NCI-H2196 treated with DMSO at 0.1 percent for 48 hours (cell line): ENCODE measurements around the gene FZD7.

Experiments
- DNase-seq: peaks from one replicate; lab custom pipeline; 2025; ENCODE audit not compliant: unreplicated experiment; lab: John Stamatoyannopoulos, UW

Gene FZD7

DNA sequence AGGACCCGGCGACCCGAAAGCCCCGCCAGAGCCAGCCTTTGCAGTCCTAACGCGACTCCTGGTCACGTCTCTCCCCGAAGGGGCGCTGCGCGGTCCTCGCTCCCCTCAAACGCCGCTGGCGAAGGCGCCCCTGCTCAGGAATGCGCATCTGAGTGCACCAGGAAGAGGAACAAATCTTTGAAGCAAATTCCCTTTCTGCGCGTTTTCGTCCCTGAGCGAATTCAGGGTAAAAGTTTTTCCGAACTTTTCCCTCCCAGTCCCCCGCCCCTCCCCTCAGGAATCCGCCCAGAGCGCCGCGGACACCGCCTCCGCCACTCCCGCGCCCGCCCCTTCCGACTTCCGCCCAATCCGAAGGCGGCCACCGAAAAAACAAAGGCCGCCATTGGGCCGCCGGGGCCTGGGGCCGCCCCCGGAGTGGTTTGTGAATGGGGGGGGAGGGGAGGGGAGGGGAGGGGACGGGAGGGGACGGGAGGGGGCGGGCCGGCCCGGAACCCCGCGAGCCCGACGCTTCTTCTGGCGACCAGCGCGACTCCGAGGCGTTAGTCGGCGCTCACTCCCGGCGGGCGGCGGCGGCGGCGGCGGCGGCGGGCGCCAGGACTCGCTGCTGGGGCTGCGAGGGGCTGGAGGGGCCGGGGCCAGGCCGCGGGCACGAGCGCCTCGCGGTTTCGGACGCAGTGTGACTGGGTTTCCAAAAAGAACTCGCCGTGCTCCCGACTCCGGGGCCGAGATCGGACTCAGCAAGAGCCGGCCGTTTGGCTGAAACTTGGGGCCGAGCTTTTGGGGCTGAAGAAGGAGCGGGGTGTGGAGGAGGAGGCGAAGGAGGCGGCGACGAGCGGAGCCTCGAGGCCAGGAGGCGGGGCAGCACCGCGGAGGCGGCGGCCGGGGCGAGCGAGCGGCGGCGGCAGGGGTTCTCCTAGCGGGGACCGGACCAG, at the start of gene FZD7:
Gene FZD7, plus strand, starts transcription at position 539 of the 932 bp plus-strand sequence. CDS start 793 bp downstream, outside the sequence.
- peak; percentile 59 for DNase-seq

DNA sequence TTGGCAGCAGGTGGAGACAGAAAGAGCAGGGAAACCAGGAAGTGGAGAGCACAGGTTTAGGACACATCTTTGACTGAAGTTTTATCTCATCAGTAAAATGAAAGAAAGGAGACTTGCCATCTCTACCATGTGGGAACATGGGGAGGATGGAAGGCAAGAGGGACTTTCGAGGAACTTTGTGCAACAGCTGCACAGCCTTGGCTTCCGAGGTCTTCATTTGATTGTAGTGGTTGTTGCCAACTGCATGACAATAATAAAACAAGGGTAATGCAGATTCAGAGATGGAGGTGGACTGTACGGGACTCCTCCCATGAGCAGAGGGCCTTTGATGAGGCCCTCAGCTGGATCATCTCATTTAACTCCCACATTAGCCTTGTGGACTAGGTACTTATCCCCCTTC, 49.3 kb upstream of the FZD7 start:
- no peak for DNase-seq

DNA sequence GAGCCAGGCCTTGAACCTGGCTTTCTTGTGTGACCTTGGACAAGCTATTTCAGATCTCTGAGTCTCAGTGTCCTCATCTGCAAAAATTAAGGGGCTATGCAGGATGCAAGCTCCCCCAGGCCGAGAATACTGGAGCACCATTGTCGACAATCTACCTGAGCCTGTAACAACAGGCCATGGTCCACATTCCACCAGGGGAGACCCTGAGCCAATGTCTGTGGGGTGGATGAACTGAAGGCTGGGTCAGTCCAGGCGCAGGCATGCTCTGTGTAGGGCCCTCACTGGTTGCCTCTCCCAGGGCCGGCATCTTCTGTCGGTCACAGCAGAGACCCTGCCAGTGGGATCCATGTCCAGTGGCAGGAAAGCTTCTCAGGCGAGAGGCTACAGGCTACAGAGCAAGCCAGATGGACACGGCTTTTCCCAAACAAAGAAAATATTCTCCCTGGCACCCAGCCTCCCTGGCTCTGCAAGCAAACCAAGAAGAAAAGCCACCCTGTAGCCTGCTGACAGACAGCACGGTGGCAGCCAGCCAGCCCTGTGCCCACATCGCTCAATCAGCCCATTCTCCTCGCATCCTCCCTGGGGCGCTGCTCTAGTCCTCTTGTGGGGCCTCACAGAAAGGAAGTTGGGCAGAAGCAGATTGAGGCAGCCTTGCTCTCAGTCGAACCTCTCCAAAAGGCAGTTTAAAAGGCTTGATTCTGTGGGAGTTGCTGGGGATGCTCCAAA, 48.7 kb upstream of the FZD7 start:
- no peak for DNase-seq

DNA sequence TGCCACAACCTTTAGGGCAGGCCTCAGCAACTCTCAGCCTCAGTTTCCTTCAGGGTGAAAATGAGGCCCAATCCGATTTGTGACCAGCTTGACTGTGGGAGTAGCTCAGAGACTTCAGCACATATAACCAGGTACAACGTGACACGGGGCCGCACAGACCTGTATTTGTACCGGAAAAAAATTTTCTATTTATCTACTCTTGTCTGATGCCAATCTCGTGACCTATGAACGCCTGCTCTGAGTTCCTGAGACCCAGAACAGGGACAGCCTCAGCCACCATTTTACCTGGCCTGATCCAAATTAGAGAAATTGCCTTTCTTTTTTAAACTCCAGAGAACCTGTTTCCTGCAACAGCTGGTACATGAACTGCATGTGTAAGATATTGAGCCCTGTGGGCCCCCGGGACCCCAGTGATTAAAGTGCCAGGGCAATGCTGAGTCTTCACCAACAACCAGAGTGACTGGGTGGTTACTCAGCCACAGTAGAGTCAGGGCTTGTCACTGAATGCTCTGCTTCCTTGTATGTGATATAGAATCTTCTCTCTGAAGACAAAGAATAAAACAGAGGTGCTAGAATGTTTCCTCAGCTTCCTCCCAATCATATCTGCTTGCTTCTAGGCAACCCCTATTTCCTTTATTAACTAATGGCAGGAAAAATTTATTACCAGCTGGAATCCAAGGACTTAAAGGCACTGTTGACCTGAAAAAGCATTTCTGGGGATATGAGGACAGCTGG, 47.8 kb upstream of the FZD7 start:
- DNase-seq, result no peak

DNA sequence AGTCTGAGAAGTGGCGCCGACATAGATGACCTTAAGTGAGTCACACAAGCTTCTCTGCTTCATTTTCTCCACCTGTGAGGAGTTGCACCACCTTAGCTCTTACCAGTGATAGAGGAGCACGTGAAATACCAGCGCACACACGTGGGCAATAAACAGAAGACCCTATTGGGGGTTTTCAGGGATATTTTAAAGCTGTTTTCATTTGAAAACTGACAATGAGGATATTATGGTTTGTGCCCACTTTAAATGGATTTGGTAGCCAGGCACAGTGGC, 47.3 kb upstream of the FZD7 start:
- no peak for DNase-seq

DNA sequence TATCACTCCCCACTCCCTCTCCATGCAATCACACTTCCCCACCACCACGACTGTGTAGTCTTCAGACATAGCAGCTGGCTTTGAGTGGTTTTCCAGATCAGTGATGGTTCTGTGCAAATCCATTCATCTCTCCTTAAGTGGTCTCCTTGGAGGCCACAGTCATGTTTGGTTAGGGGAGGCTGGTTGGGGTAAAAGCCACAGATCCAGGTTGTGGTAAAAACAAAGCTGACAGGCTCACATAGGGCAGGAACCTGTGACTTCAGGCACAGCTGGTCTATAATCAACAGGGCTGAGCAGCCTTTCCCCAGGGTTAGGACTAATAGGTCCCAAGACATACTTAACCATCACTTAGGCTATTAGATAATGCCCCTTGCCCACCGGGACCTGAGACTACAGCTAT, 46.2 kb upstream of the FZD7 start:
- DNase-seq, result no peak

DNA sequence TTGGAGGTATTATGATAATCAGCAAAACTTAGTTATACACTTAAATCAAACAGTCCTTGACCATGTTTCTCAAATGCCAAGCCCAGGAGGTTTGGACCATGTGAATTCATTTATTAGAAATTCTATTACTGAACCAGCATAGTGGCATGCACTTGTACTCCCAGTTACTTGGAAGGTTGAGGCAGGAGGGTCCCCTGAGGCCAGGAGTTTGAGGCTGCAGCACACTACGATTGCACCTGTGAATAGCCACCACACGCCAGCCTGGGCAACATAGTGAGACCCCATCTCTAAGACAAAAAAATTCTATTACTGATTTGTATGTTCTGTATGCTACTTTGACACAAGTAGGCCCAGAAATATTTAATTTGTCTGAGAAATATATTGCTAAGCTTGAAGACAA, 43.6 kb upstream of the FZD7 start:
- no peak for DNase-seq

DNA sequence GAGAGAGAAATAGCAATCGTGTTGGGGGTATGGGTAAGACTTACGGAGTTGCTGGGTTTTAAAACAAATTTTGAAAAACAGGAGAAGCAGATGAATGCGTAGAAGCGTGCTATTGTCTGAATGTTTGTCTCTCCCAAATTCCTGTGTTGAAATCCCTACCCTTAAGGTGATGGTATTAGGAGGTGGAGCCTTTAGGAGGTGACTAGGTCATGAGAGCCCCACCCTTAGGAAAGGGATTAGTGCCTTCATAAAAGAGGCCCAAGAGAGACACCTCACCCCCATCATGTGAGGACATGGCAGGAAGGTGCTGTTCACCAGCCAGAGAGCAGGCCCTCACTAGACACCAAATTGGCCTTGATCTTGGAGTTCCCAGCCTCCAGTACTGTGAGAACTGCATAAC, 40.7 kb upstream of the FZD7 start:
- no peak for DNase-seq

DNA sequence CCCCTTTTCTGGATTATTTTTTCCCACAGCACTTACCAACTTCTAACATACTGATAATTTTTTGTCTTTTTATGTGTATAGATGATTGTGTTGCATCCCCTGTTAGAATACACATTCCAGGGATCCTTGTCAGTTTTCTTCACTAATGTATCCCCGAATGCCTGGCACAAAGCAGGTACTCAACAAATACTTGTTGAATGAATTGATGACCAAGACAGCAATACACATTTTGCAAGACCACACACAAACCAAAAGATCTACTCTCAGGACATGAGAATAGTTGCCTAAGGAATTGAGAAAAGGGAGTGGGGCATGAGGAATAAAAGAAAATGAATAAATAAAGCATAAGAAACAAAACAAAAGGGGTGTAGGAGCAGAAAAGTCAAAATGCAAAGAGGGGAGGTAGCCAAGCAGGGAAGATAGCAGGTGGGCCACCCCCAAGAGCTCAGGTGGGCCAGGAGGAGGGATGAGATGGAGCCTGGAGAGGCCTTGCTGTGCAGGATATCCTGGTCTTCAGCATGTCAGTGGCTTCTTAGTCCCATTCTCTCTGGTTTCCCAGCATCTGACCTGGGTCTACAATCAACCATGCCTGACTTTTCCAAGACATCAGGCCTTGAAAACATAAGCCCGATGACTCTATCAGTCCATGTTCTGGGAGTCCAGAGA, 38.5 kb upstream of the FZD7 start:
- no peak for DNase-seq

DNA sequence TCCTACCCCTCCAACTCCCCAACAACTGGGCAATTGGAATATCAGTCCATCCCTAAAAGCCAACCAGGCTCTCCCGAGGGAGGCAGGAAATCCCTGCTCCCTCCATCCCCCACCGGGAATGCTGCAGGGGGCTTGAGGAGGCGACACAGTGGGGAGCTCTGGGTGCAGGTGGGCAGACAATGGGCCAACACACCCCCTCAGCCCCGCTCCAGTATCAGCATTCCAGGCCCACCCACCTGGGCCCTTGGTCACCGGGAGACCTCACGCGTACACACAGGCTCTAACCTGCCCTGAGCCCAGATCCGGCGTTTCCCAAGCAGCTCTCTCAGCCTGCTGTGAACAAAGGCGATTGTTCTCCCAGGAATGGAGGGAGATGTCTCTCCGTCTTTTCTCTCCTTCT, 37.6 kb upstream of the FZD7 start:
- no peak for DNase-seq

DNA sequence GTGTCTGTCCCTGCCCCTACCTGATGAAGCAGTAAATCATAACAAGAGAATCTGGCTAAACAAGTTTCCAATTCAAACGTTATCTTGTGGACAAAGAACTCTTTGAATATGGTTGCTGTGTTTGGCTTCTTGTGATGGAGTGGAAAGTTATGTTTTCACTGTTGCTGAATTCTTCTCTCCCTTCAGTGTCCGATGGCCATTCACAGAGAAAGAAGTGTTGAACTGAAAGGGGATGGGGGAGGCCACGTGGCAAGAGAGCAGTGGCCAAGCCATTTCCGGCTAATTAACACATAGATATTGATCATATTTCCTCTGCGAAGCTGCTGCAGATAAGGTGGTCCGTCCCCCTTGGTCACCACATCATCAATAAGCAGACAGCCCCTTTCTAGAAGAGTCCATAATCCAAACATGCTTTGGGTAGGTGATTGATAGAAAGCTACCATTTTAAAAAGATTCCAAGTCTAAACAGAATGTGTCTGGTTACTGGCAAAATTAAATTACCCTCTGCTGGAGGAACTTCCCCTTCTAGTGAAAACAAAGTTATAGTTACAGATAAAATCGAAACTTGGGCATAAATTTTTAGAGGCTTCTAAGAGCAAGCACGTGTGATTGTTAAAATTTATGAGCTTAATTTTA, 36.9 kb upstream of the FZD7 start:
- no peak for DNase-seq

DNA sequence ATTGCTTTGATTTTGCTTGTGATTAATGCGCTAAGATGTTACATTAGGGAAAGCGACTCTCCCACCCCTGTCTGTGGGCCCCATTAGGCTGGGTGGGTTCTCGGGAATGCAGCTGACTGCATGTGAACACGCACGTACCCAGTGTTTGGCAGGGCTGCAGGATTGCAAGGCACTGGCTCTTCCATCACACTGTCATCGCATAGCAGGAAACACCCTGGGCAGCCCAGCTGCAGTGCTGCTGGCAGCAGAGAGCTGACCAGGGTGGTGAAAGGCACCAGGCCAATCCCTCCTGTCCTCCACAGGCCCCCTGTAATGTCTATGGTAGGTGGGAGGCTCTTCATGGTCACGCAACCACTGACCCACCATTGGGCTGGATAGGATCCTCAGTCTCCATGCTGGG, 34.4 kb upstream of the FZD7 start:
- no peak for DNase-seq

DNA sequence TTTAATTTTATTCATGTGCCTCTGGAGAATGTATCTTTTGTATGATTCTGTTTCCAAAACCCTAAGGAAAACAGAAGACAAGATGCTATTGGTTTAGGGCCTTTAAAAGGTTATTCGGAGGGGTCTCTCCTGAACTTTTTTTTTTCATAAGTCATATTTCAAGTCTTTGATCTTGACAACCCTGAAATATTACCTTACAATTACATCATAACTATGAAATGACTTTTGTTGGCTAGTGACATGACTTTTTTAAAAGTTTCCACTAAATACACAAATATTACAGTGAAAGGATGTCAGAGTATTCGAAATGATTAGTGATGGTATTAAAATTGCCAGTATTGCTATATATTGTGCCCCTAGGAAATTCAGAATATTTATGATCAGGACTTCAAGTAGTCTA, 31.8 kb upstream of the FZD7 start:
- no peak for DNase-seq

DNA sequence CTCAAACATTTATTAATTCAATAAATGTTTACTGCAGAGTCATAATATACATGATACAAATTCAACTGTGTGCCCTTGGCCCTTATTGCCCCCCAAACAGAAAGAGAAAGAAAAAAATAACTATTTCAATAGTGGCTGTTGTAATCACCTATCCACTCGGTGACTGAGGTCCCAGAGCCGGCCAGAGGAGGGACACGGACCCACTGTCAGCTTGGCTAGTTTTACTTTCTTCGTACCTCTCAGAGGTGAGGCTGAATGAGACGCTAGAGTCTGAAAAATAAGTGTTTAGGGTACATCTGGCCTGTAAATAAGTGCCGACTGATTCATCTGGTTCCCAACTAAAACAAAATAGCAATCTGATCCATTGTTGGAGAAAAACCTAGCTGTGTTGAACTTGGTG, 31.3 kb upstream of the FZD7 start:
- no peak for DNase-seq

DNA sequence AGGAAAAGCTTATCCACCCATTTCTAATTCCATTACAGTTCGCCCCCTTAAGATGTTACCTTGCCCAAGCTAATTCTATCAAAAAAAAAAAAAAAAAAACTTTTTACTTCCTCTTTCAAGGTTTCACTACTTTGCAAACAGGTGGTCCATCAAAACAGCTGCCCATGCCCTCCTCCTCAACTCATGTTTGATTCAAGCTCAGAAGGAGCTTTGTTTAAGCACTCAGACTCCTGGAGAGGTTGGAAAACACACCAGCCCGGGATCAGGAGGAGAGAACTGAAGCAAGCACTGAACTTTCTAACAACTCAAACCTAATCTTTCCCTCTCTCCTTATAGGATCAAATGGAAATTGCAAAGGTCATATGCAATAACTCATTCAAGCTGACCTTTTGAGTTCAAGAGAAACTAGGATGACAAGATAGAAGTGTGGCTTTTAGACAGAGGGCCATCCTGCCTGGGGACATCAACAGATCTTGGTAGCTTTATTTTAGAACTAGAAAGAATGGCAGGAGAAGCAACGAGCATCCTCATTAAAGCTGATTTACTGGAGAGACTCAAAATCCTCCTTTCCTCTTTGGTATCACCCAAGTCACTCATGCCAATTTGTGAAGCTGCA, 28.3 kb upstream of the FZD7 start:
- no peak for DNase-seq

DNA sequence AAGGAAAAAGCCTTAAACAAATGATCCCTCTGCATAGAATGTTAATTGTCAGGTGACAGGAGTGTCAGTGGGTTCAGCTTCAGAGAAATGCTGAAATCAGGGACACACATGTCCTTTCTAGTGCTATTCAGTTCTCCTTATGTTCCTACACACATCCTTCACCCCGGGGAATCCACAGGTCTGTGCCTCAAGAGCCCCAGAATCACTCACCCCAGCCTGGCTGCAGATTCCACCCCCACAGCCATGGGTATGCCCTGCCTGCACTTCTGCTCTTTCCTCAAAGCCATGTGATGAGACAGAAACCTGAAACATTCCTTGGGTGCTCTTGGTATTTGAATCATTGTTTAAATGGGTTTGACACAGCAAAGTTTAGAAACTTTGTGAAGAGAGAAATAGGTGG, 27.4 kb upstream of the FZD7 start:
- DNase-seq, result no peak

DNA sequence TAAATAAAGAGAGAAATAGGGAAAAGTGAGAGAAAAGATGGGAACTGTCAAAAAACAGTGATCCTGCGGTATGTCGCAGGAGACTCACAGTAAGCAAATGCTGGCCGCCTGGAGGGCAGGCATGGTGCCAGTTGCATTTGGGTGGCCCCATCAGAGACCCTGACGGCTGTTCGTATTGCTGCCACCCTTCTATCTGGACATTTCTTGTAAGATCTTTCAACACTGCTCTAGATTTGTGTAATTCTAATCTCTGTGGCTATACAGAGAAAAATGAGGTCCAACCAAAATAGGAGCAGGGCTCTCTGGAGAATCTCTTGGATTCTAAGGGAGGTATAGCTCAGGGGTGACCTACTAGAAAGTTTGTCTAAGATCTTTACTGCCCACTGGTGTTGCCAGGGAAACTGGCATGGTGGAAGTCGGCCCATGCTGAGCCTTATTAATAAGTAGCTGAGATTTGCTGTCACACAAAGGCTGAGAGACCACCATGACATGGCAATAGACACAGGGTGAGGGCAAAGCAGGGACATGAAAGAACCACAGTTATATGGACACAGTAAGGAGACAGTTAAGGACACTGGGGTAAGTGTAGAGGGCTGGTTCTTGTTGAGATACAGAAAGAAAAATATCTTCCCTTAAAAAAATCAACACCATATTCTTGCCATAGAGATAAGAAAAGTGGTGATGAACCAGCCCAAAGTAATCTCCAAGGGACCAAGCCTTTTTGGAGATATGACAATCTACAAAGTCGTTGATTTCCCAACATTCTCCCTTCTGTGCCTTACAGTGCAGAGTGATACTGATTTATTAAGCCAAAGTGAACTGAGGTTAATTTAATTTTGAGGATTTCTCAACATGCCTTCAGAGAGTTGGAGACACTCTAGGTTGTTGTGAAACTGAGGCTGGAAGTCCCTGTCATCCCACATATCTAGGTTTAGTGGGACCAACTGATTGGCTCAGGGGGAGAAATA, 26.4 kb upstream of the FZD7 start:
- DNase-seq, result no peak

DNA sequence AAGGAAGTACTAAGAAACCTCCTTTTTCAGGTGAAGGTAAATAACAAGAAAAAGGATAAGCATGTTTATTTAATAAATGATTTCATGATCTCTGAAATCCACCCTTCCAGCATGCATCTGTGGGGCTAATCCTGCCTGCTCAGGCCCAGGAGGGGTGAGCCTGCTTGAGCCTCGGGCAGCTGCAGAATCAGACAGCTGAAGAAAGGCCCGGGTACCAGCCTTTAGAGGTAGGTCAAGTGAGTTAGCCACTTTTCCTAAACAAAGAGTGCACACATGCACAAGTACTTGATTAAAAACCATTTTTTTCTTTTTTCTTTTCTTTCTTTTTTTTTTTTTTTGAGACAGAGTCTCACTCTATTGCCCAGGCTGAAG, 25.7 kb upstream of the FZD7 start:
- no peak for DNase-seq

DNA sequence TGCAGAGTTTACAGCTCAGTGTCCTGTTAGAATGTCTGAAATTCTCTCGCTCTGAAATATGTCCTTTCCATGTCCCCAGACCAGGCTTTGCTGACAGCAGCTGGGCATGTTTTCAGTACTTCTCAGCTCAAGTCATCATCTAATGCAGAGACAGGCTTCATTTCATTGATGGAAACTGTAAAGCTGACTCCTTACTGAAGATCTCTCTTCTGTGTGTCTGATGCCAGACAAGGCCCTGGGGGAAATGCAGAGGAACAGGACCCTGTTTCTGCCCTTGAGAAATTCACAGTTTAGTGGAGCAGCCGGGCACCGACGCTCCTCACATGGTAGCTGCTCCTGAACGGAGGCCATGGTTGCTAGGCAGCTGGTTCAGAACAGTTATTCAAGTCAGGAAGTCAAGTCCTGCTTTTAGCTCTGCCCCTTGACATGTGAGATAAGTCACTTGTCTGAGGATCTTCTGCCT, 24.6 kb upstream of the FZD7 start:
- no peak for DNase-seq
